NCI-H146 treated with DMSO at 0.1 percent for 48 hours (cell line): ENCODE measurements around the gene UGT1A7.

Experiments
- DNase-seq: peaks from one replicate; lab custom pipeline; 2025; ENCODE audit not compliant: unreplicated experiment; lab: John Stamatoyannopoulos, UW

The UGT1A7 gene

DNA sequence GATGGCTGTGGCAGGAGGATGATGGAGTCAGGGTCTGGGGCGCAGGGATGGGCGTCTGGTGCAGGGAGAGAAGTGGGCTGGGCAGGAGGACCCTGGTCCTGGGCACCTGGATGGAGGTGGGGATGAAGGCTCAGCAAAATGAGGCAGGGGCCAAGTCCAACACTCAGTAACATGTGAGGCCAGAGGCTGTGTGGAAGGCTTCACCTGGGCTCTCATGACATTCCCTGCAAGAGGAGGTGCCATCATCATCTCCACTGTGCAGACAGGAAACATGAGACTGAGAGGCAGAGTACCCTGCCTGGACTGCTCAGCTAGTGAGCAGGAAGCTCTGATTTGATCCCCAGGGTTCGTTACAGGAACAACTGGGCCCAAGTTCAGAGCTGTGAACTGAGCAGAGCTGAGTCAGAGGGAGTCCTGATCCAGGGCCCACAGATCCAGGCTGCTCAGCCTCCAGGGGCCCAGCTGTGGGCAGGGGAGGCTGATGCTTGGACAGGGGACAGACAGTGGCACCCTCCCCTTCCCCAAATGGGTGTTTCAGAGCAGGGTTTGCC lies 135.7 kb downstream of the UGT1A7 start:
- DNase-seq, result no peak

DNA sequence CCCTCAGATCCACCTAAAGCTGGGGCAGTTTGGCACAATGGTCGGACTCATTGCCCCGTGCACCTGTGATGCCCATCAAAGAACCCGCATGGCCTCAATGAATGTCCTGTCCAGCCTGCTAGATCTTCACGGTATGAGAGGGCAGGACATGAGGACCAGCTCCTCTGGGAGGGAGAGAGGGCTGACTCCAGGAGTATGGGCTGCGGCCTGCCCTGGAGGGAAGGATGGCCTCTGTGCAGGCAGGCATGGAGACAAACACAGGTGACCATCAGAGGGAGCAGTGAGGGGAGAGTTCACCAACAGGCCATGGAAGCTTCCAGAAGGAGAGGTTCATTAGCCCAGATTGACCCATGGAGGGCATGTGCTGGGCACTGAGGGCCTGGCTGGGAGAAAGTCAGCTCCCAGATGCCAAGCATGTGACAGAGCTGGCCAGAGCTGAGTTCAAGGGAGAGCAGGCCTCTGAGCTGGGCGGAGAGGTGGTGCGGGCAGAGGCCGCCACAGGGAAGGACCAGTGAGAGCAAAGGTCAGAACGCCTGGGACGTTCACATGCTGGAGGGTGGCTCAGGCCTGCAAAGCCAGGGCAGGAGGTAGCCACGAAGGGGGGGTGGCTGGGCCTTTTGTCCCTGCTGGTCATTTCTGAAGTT lies 136.4 kb downstream of the UGT1A7 start:
- no peak for DNase-seq

DNA sequence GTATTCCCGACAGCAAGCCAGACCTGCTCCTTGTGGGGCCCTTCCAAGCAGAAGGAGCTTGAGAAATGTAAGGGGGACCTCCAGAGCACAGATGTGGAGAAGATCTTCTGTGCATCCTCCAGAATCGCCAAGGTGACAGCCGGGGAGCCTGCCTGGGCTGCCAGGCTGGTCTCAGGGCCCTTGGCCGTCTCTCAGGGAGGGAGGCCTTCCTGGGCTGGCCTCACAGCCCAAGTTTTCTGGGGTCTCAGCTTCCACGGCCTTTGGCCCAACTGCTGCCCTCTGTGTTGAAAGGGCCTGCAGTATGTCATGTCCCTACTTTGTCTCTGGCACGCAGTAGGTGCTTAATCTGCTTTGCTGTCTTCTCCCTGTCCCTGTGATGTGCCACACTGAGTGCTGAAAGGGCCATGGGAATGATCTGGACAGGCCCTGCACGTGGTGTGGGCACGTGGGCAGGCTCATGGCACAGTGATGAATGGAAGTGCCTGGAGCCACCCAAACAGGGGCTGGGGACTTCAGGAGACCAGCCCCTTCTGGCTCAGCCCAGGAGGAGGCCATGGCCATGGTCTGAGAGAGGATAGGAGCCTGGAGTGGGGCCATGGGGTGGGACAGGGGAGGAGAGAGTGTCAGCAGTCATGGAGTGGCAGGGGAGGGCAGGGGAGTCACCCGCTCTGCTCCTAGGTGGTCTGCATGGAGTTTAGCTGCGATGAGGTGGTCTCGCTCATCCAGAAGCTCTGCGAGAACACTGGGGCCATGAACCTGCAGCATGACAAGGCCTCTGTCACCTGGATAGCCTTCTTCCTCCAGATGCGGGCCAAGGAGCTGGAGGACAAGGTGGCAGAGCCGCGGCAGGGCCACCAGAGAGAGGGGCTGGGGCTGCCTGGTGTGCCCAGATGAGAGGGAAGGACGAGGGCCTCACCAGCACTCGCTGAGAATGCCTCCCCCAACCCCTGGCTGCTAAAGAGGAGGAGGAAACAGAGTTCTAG lies 137.2 kb downstream of the UGT1A7 start:
- DNase-seq, result no peak

DNA sequence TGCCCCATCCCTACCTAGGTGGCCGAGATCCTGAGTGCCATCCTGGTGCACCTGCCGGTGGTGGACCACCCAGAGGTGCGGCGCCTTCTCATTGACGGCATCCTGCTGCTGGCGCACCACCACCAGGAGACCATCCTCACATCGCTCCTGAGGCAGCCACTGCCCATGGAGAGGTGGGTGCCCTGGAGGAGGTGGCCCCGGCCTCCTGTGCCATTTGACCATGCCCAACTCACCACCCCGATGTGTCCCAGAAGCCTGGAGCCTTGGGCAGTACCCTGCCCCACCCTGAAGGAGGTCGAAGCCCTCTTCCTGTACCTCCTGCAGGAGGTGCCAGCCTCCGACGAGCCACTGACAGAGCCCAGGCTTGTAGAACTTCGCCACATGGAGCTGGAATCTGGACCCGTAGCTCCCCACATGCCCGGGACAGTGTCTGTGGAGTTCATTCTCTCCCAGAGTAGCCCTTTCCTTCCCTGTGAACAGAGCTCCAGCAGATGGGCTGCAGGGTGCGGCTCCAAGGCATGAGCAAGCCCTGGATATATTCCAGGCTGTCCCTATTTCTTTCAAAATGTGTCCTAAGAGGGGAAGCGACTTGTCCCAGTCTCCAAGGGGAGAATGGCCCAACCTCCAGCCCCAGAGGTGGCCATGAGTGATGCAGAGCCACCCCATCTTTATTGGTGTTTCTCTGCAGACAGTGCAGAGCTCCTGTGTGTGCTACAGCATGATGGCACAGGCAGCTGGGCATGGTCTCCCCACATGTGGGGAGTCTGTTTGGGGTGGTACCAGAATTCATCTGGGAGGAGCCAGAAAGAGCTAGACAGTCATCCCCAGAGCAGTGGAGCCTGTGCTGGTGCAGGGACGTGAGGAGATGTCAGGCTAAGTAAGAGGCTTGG lies 138.4 kb downstream of the UGT1A7 start:
- DNase-seq, result no peak

GRCh38 chr2:233820774-233821105 lies 139.0 kb downstream of the UGT1A7 start:
- DNase-seq, result no peak

GRCh38 chr2:233821196-233821595 lies 139.5 kb downstream of the UGT1A7 start:
- DNase-seq, result no peak

DNA sequence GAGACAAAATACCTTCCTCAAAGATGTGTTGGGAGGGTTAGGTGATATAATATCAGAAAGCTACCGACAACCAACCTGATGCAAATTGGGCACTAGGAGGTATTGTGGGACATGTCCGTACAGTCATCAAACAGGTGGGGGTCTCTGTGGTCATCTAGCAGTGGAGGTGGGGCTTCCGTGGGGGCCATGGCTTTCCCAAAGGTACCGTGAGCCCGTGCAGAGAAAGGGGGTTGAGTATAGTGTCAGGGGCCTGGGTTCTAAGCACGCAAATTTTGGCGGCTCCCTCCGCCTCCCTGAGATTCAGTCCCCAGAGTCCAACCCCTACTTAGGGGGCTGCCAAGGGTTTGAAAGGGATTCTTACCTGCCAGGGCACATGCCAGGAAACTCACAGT lies 140.0 kb downstream of the UGT1A7 start:
- DNase-seq, result no peak

- no peak for DNase-seq
Measured at GRCh38 chr2:233822101-233822771, 140.5 kb downstream of the UGT1A7 start.
